OCI-LY7 (cell line): Measurements from ENCODE around the gene CD177. TPM values are rescaled to one million over a fixed set of nuclear protein-coding genes. Genes with fewer than 3 reads are reported as not detected.
"Not testable (repeated sequence)": the region's sequence is repeated elsewhere in the genome, so short reads cannot be mapped to it uniquely, and the experiment has no call there.

Experiments
- BruUV-seq: library from RNA; stranded (reverse); fragments of 400-500 nt; replicated peaks from 2 replicates; lab custom pipeline; 2021; lab: Mats Ljungman, UMichigan
- CTCF ChIA-PET: fragments of 300-600 bp; sonication (Branson Sonifier 250); formaldehyde crosslinking; loops from one replicate; lab custom pipeline; 2022; ENCODE audit warnings: antibody characterized with exemption; ENCODE audit not compliant: unreplicated experiment; lab: Charles Lee
- POLR2A ChIA-PET: fragments of 300-600 bp; sonication (Branson Sonifier 250); formaldehyde crosslinking; loops from one replicate; lab custom pipeline; 2022; ENCODE audit warnings: antibody characterized with exemption; lab: Charles Lee
- DNase-seq: peaks from one replicate; pipeline ENCODE4 v3.0.0-alpha.2; 2015; ENCODE audit warnings: low spot score
- H2AFZ ChIP-seq: fragments of 200-600 bp; sonication (generic), shearing (Covaris generic); 2 replicates; pipeline ENCODE4 v1.6.1; 2014; ENCODE audit warnings: mild to moderate bottlenecking, antibody characterized with exemption, low read length, moderate library complexity
- H3K27ac ChIP-seq: fragments of 200-600 bp; sonication (generic); 2 replicates; pipeline ENCODE4 v1.5.1; 2014; ENCODE audit warnings: mixed run types, low read depth, mild to moderate bottlenecking, moderate library complexity, low read length, inconsistent platforms; ENCODE audit not compliant: poor library complexity, severe bottlenecking
- H3K36me3 ChIP-seq: fragments of 200-600 bp; sonication (generic); 2 replicates; pipeline ENCODE4 v1.6.1; 2014; ENCODE audit warnings: mild to moderate bottlenecking, antibody characterized with exemption, low read length, moderate library complexity, mixed read lengths; ENCODE audit not compliant: insufficient read depth
- H3K4me1 ChIP-seq: fragments of 200-600 bp; sonication (generic); 2 replicates; pipeline ENCODE4 v1.5.1; 2014; ENCODE audit warnings: mild to moderate bottlenecking, low read length; ENCODE audit not compliant: insufficient read depth, poor library complexity, severe bottlenecking
- H3K4me2 ChIP-seq: fragments of 200-600 bp; sonication (generic); 2 replicates; pipeline ENCODE4 v1.6.1; 2014; ENCODE audit warnings: mild to moderate bottlenecking, low read length
- H3K4me3 ChIP-seq: fragments of 200-600 bp; sonication (generic); 2 replicates; pipeline ENCODE4 v1.5.1; 2014; ENCODE audit warnings: mild to moderate bottlenecking, low read depth, low read length; ENCODE audit not compliant: poor library complexity, severe bottlenecking
- H3K79me2 ChIP-seq: fragments of 200-600 bp; sonication (generic); 2 replicates; pipeline ENCODE4 v1.6.1; 2016; ENCODE audit warnings: low read depth, mild to moderate bottlenecking, low read length, moderate library complexity, mixed read lengths; ENCODE audit not compliant: insufficient read depth
- H3K9me2 ChIP-seq: fragments of 200-600 bp; sonication (generic); 2 replicates; pipeline ENCODE4 v1.6.1; 2016; ENCODE audit warnings: mild to moderate bottlenecking, low read length, mixed read lengths; ENCODE audit not compliant: insufficient read depth
- H3K9me3 ChIP-seq: fragments of 200-600 bp; sonication (generic); 2 replicates; pipeline ENCODE4 v1.6.1; 2014; ENCODE audit warnings: mild to moderate bottlenecking, mixed run types, low read length, mixed read lengths
- H4K20me1 ChIP-seq: fragments of 200-600 bp; sonication (generic); 2 replicates; pipeline ENCODE4 v1.6.1; 2014; ENCODE audit warnings: mild to moderate bottlenecking, antibody characterized with exemption, low read length, moderate library complexity, mixed read lengths; ENCODE audit not compliant: insufficient read depth
- EZH2phosphoT487 ChIP-seq: fragments of 200-600 bp; sonication (generic); IDR thresholded peaks from 2 replicates; pipeline ENCODE4 v1.6.1; 2018; ENCODE audit warnings: low read depth, borderline replicate concordance, mild to moderate bottlenecking, mixed run types, antibody characterized with exemption, low read length, moderate library complexity, mixed read lengths
- intact Hi-C: fragments of 100-400 bp; cut with micrococcal nuclease; formaldehyde crosslinking; loops from one replicate; pipeline ENCODE4 v1.10.0; 2022; ENCODE audit not compliant: unreplicated experiment
- total RNA-seq, 2 experiments: library from RNA; depleted of rRNA in 1 of 2; stranded (reverse); fragments of >200 nt in 1 of 2; shearing (Covaris generic) in 1 of 2; gene quantifications; 2 replicates each; pipeline ENCODE4 v1.2.3, GENCODE V29; 2014 to 2022
- TF ChIP-seq, protein P1 (sequence below): fragments of 200-600 bp; sonication (generic); conservative IDR thresholded peaks from 2 replicates; pipeline ENCODE4 v1.5.1; 2014; ENCODE audit warnings: mild to moderate bottlenecking, antibody characterized with exemption, low read length, moderate library complexity, mixed read lengths

CD177 gene
- total RNA-seq, 2 experiments from 2014 or later = not detected

DNA sequence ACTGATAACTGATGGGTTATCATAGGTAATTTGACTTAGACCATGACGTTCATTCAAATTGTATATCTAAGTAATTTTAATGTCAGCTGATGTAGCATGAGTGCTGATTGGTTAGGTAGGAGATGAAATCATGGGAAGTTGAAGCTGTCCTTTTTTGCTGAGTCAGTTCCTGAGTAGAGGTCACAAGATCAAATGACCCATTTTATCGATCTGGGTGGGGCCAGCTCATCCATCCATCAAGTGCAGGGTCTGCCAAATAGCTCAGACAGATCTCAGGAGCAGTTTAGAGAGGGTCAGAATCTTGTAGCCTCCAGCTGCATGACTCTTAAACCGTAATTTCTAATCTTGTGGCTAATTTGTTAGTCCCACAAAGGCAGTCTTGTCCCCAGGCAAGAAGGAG is 35.3 kb upstream of the CD177 start:
- H3K4me3 ChIP-seq = no peak overlapping the region
- intact Hi-C loops = no loop called here
- H4K20me1 ChIP-seq = no peaks in the 10 kb centered on the region
- H3K27ac ChIP-seq = no peak overlapping the region
- ChIA-PET CTCF (no interaction called here), POLR2A (interaction anchor here (0.6 kb wide), 1 partner anchor 29 kb away, joined by 3 read pairs; no protein-coding TSS in a partner anchor)
- H2AFZ ChIP-seq = no peak overlapping the region
- no peak overlapping the region for H3K4me2 ChIP-seq
- DNase-seq = no peak
- TF ChIP-seq, protein P1, sequence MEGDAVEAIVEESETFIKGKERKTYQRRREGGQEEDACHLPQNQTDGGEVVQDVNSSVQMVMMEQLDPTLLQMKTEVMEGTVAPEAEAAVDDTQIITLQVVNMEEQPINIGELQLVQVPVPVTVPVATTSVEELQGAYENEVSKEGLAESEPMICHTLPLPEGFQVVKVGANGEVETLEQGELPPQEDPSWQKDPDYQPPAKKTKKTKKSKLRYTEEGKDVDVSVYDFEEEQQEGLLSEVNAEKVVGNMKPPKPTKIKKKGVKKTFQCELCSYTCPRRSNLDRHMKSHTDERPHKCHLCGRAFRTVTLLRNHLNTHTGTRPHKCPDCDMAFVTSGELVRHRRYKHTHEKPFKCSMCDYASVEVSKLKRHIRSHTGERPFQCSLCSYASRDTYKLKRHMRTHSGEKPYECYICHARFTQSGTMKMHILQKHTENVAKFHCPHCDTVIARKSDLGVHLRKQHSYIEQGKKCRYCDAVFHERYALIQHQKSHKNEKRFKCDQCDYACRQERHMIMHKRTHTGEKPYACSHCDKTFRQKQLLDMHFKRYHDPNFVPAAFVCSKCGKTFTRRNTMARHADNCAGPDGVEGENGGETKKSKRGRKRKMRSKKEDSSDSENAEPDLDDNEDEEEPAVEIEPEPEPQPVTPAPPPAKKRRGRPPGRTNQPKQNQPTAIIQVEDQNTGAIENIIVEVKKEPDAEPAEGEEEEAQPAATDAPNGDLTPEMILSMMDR = no peak
- no peak for TF ChIP-seq EZH2phosphoT487
- no peaks in the 10 kb centered on the region for H3K36me3 ChIP-seq
- no peaks in the 10 kb centered on the region for H3K9me2 ChIP-seq
- BruUV-seq = no TSS peak
- no peaks in the 10 kb centered on the region for H3K4me1 ChIP-seq
- H3K79me2 ChIP-seq = no peaks in the 10 kb centered on the region
- H3K9me3 ChIP-seq = no peaks in the 10 kb centered on the region

DNA sequence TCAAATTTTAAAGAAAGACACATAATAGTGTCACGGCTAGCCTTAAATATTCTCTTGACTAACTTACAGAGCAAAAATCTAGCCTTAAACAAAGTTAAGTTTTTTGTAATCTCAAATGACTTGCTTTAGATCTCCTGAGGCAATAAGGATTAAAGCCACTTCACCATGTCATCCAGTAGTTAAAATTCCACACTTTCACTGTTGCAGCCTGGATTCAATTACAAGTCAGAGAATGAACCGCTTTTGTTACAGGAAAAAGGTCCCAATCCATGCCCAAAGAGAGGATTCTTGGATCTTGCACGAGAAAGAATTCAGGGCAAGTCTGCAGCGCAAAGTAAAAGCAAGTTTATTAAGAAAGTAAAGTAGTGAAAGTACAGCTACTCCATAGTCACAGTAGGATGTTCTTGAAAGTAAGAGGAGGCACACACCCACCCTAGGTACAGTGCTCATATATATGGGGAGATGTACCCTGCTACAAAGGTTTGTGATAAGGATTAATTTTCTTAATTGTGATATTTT is 34.6 kb upstream of the CD177 start:
- Histone ChIP-seq H3K9me2 (no peaks in the 10 kb centered on the region), H3K79me2 (no peaks in the 10 kb centered on the region), H3K27ac (no peak overlapping the region), H3K4me3 (no peak overlapping the region), H3K9me3 (no peaks in the 10 kb centered on the region), H2AFZ (no peak overlapping the region), H3K4me2 (no peak overlapping the region), H3K36me3 (no peaks in the 10 kb centered on the region), H3K4me1 (no peaks in the 10 kb centered on the region), H4K20me1 (no peaks in the 10 kb centered on the region)
- intact Hi-C loops = no loop called here
- ChIA-PET POLR2A (no interaction called here), CTCF (no interaction called here)
- TF ChIP-seq, protein P1 = no peak
- no peak for TF ChIP-seq EZH2phosphoT487
- BruUV-seq = no TSS peak
- DNase-seq = no peak

DNA sequence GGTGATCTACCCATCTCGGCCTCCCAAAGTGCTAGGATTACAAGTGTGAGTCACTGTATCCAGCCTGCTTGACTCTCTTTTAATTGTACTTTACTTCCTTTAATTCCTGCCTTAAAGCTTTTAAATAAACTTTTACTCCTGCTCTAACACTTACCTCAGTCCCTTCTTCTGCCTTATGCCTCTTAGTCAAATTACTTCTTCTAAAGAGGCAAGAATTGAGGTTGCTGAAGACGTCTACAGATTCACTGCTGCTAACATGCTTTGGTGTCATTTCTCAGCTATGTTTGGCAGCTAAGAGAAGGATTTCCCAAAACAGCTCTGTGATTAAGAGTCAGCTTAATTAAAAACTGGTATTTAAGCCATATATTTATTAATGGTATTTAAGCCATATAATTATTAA is 32.9 kb upstream of the CD177 start:
- Histone ChIP-seq H3K4me1 (no peaks in the 10 kb centered on the region), H3K36me3 (no peaks in the 10 kb centered on the region), H3K4me3 (no peak overlapping the region), H3K9me2 (no peaks in the 10 kb centered on the region), H3K4me2 (no peak overlapping the region), H2AFZ (no peak overlapping the region), H3K79me2 (no peaks in the 10 kb centered on the region), H3K9me3 (no peaks in the 10 kb centered on the region), H3K27ac (no peak overlapping the region), H4K20me1 (no peaks in the 10 kb centered on the region)
- TF ChIP-seq, protein P1 = no peak
- no peak for TF ChIP-seq EZH2phosphoT487
- DNase-seq = no peak
- ChIA-PET CTCF (no interaction called here), POLR2A (no interaction called here)
- intact Hi-C loops = no loop called here
- no TSS peak for BruUV-seq

DNA sequence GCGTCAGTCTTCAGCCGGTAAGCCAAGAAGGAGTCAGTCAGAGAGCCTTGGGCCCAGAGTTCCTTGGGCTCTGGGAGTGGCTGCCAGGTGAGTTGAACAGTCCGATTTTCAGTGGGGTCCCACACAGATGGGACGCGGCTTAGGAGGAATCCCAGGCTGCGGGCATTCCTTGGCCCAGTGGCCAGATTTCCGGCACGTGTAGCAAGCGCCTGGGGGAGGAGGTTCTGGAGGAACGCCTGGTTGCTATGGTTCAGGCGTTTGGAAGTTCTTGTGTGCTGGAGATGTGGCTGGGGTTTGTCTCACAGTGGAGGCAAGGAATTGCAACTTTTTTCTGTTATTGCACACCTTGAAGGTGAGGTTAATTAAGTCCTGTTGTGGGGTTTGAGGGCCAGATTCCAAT is 26.7 kb upstream of the CD177 start:
- H3K36me3 ChIP-seq, H4K20me1 ChIP-seq, BruUV-seq, H3K4me2 ChIP-seq, H3K4me3 ChIP-seq, H3K79me2 ChIP-seq, CTCF ChIA-PET, H2AFZ ChIP-seq, DNase-seq, H3K27ac ChIP-seq, H3K9me2 ChIP-seq, H3K4me1 ChIP-seq, POLR2A ChIA-PET, H3K9me3 ChIP-seq, intact Hi-C loops: not testable (repeated sequence)
